Limb (tissue), 2 donors: ENCODE data around the gene AFF3.

Experiments
- DNase-seq, 2 donors: peaks; one replicate each; pipeline ENCODE4 v3.0.0-alpha.2; 2016; ENCODE audit errors: extremely low spot score in 2 of 2

The AFF3 gene

GRCh38 chr2:99890568-99891427 is 251.6 kb downstream of the AFF3 start:
- DNase-seq, result no peak

- no peak for DNase-seq
These were observed 253.8 kb downstream of the AFF3 start for GRCh38 chr2:99888617-99889016.

- DNase-seq, result no peak
These were observed 256.0 kb downstream of the AFF3 start for GRCh38 chr2:99886418-99886817.

- no peak for DNase-seq
These were observed 259.0 kb downstream of the AFF3 start for GRCh38 chr2:99883358-99883757.

GRCh38 chr2:99881901-99882591 is 260.3 kb downstream of the AFF3 start:
- peak; percentile 53 to 59 for DNase-seq

- DNase-seq, result no peak
These were observed 261.5 kb downstream of the AFF3 start for GRCh38 chr2:99880964-99881294.

- DNase-seq, result no peak
These were observed 262.0 kb downstream of the AFF3 start for GRCh38 chr2:99880148-99880963.

GRCh38 chr2:99879481-99879880 is 262.9 kb downstream of the AFF3 start:
- no peak for DNase-seq

GRCh38 chr2:99878581-99879350 is 263.6 kb downstream of the AFF3 start:
- peak in 1 of 2 donors; percentile 54 for DNase-seq

- no peak for DNase-seq
These were observed 264.4 kb downstream of the AFF3 start for GRCh38 chr2:99877963-99878362.

- no peak for DNase-seq
These were observed 265.4 kb downstream of the AFF3 start for GRCh38 chr2:99876956-99877355.

- DNase-seq, result no peak
These were observed 266.7 kb downstream of the AFF3 start for GRCh38 chr2:99875627-99876201.

GRCh38 chr2:99868260-99868659 is 274.1 kb downstream of the AFF3 start:
- no peak for DNase-seq

- DNase-seq, result no peak
These were observed 274.6 kb downstream of the AFF3 start for GRCh38 chr2:99867770-99868169.

- DNase-seq, result no peak
These were observed 276.3 kb downstream of the AFF3 start for GRCh38 chr2:99865818-99866676.

- no peak for DNase-seq
These were observed 277.5 kb downstream of the AFF3 start for GRCh38 chr2:99864561-99865553.

- DNase-seq, result no peak
These were observed 278.5 kb downstream of the AFF3 start for GRCh38 chr2:99863903-99864270.

GRCh38 chr2:99863236-99863902 is 279.0 kb downstream of the AFF3 start:
- DNase-seq, result no peak
